ENCODE results near the gene KLC1. TPM values are rescaled to one million over a fixed set of nuclear protein-coding genes. Genes with fewer than 3 reads are reported as not detected.

KLC1 gene
- total and polyA plus RNA-seq, 10 of the 15 experiments (the other 5 are each of a cell fraction or from before 2014, with no cell fraction given) = 5.5 to 137 (median 76.1) TPM

- TF ChIP-seq, protein P1, sequence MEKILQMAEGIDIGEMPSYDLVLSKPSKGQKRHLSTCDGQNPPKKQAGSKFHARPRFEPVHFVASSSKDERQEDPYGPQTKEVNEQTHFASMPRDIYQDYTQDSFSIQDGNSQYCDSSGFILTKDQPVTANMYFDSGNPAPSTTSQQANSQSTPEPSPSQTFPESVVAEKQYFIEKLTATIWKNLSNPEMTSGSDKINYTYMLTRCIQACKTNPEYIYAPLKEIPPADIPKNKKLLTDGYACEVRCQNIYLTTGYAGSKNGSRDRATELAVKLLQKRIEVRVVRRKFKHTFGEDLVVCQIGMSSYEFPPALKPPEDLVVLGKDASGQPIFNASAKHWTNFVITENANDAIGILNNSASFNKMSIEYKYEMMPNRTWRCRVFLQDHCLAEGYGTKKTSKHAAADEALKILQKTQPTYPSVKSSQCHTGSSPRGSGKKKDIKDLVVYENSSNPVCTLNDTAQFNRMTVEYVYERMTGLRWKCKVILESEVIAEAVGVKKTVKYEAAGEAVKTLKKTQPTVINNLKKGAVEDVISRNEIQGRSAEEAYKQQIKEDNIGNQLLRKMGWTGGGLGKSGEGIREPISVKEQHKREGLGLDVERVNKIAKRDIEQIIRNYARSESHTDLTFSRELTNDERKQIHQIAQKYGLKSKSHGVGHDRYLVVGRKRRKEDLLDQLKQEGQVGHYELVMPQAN (conservative IDR thresholded peaks at IDR 0.05) = no peak
- TF ChIP-seq, protein P2, sequence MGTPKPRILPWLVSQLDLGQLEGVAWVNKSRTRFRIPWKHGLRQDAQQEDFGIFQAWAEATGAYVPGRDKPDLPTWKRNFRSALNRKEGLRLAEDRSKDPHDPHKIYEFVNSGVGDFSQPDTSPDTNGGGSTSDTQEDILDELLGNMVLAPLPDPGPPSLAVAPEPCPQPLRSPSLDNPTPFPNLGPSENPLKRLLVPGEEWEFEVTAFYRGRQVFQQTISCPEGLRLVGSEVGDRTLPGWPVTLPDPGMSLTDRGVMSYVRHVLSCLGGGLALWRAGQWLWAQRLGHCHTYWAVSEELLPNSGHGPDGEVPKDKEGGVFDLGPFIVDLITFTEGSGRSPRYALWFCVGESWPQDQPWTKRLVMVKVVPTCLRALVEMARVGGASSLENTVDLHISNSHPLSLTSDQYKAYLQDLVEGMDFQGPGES (IDR thresholded peaks at IDR 0.05) = no peak
- TF ChIP-seq ZNF384 (IDR thresholded peaks at IDR 0.05; ENCODE audit: borderline replicate concordance, low read depth, low read length) (no peak), POLR2AphosphoS2 (IDR thresholded peaks at IDR 0.05; ENCODE audit: low read depth, low read length) (no peak), RAD51 (IDR thresholded peaks at IDR 0.05) (peak; percentile 31; the same call in 1 of the 2 replicates), RFX5 (IDR thresholded peaks at IDR 0.05; ENCODE audit: low read depth, low read length) (no peak), PML (IDR thresholded peaks at IDR 0.05; ENCODE audit: low read length) (no peak), POLR2A (IDR thresholded peaks at IDR 0.05; ENCODE audit: low read depth, low read length) (peak; percentile 53; the same call in 1 of the 2 replicates), ZBTB4 (CRISPR knock-in tag; IDR thresholded peaks at IDR 0.05) (no peak), ATF3 (IDR thresholded peaks at IDR 0.05; ENCODE audit: borderline replicate concordance, extremely low read depth, low read depth, low read length) (peak; percentile 51; the same call in 1 of the 2 replicates), USF1 (IDR thresholded peaks at IDR 0.05; ENCODE audit: borderline replicate concordance, extremely low read length, insufficient read depth, low read depth, low read length) (peak; percentile 77), MYC (IDR thresholded peaks at IDR 0.05; ENCODE audit: insufficient read depth, insufficient read length, insufficient replicate concordance, low read length, severe bottlenecking) (peak; percentile 82), BHLHE40 (IDR thresholded peaks at IDR 0.05; ENCODE audit: borderline replicate concordance in 1 of 2, low read depth in 2 of 2, low read length in 1 of 2) (peak; percentile 99), CREM (IDR thresholded peaks at IDR 0.05; ENCODE audit: low read depth) (0 out of 2 replicates have a peak, but pooled peaks have one; percentile 25), CTCF (IDR thresholded peaks at IDR 0.05 in 2 of 3, conservative IDR thresholded peaks at IDR 0.05 in 1 of 3; ENCODE audit: control insufficient read depth in 2 of 3, extremely low read depth in 1 of 3, insufficient read depth in 1 of 3, low read depth in 3 of 3, low read length in 3 of 3) (peak; percentile 58 to 88 (median 78))
- TF ChIP-seq, protein P3, sequence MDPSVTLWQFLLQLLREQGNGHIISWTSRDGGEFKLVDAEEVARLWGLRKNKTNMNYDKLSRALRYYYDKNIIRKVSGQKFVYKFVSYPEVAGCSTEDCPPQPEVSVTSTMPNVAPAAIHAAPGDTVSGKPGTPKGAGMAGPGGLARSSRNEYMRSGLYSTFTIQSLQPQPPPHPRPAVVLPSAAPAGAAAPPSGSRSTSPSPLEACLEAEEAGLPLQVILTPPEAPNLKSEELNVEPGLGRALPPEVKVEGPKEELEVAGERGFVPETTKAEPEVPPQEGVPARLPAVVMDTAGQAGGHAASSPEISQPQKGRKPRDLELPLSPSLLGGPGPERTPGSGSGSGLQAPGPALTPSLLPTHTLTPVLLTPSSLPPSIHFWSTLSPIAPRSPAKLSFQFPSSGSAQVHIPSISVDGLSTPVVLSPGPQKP (IDR thresholded peaks at IDR 0.05; ENCODE audit: low read depth, low read length) = no peak
Measured at GRCh38 chr14:103679351-103679750, 50.3 kb downstream of the KLC1 start (continued).

Measured in GM12878 (cell line).